ENCODE data around the gene KCTD17. TPM values are rescaled to one million over a fixed set of nuclear protein-coding genes. Genes with fewer than 3 reads are reported as not detected.

Gene KCTD17
- total RNA-seq, 1 experiment from 2014 or later = 32.7 TPM

- BruUV-seq (replicated peaks) = no TSS peak
- DNase-seq (ENCODE audit: low read depth, low spot score) = no peak
- intact Hi-C loops (cut with micrococcal nuclease; ENCODE audit: unreplicated experiment) = no loop called here
- Histone ChIP-seq H3K4me3 (ENCODE audit: low read depth in 2 of 2, low read length in 2 of 2) (no peak overlapping the region), H3K36me3 (ENCODE audit: control insufficient read depth, insufficient read depth, low read length) (no peaks in the 10 kb centered on the region), H3K27ac (ENCODE audit: low read length) (no peak overlapping the region), H3K27me3 (ENCODE audit: control insufficient read depth, insufficient read depth, low read length) (no peaks in the 10 kb centered on the region), H3K4me1 (ENCODE audit: control insufficient read depth, insufficient read depth, low read length) (no peaks in the 10 kb centered on the region), H3K9me3 (ENCODE audit: control insufficient read depth, insufficient read depth, low read depth, low read length) (no peaks in the 10 kb centered on the region)
- no peak for TF ChIP-seq TCF7L2 (IDR thresholded peaks at IDR 0.05; ENCODE audit: low read depth, low read length)
- TF ChIP-seq POLR2AphosphoS5 (IDR thresholded peaks at IDR 0.05; ENCODE audit: low read depth, low read length) = no peak
- no peak for TF ChIP-seq CTCF (IDR thresholded peaks at IDR 0.05)
- no peak for TF ChIP-seq SIN3A (IDR thresholded peaks at IDR 0.05; ENCODE audit: borderline replicate concordance, insufficient read depth, low read depth, low read length)
- no peak for TF ChIP-seq REST (IDR thresholded peaks at IDR 0.05; ENCODE audit: insufficient read depth in 1 of 2, low read depth in 2 of 2, low read length in 1 of 2)
- in situ Hi-C loops (cut with HindIII; ENCODE audit: low pct_unique_long_range_greater_than_20kb, low sequenced_read_pairs) = no loop called here
- no peak for ATAC-seq
- ChIA-PET POLR2A (no interaction called here), CTCF (no interaction called here)
Observed at GRCh38 chr22:37084385-37084784, 32.8 kb downstream of the KCTD17 start.

- no peaks in the 10 kb centered on the region for H3K27me3 ChIP-seq (ENCODE audit: control insufficient read depth, insufficient read depth, low read length)
- in situ Hi-C loops (cut with HindIII; ENCODE audit: low pct_unique_long_range_greater_than_20kb, low sequenced_read_pairs) = no loop called here
- ChIA-PET CTCF (no interaction called here), POLR2A (no interaction called here)
- no peak for ATAC-seq
- TF ChIP-seq REST (IDR thresholded peaks at IDR 0.05; ENCODE audit: insufficient read depth in 1 of 2, low read depth in 2 of 2, low read length in 1 of 2) (no peak), TCF7L2 (IDR thresholded peaks at IDR 0.05; ENCODE audit: low read depth, low read length) (no peak), POLR2AphosphoS5 (IDR thresholded peaks at IDR 0.05; ENCODE audit: low read depth, low read length) (no peak), SIN3A (IDR thresholded peaks at IDR 0.05; ENCODE audit: borderline replicate concordance, insufficient read depth, low read depth, low read length) (no peak), CTCF (IDR thresholded peaks at IDR 0.05) (no peak)
- H3K4me3 ChIP-seq (ENCODE audit: low read depth in 2 of 2, low read length in 2 of 2) = no peak overlapping the region
- H3K4me1 ChIP-seq (ENCODE audit: control insufficient read depth, insufficient read depth, low read length) = no peaks in the 10 kb centered on the region
- no peaks in the 10 kb centered on the region for H3K9me3 ChIP-seq (ENCODE audit: control insufficient read depth, insufficient read depth, low read depth, low read length)
- BruUV-seq (replicated peaks) = no TSS peak
- H3K36me3 ChIP-seq (ENCODE audit: control insufficient read depth, insufficient read depth, low read length) = no peaks in the 10 kb centered on the region
- DNase-seq (ENCODE audit: low read depth, low spot score) = no peak
- intact Hi-C loops (cut with micrococcal nuclease; ENCODE audit: unreplicated experiment) = no loop called here
- no peak overlapping the region for H3K27ac ChIP-seq (ENCODE audit: low read length)
Observed at GRCh38 chr22:37086184-37086583, 34.6 kb downstream of the KCTD17 start.

All from Panc1 (cell line).